NCI-H82 treated with DMSO at 0.1 percent for 48 hours (cell line): ENCODE data around the gene MARK2.
"Not testable (repeated sequence)": the region's sequence is repeated elsewhere in the genome, so short reads cannot be mapped to it uniquely, and the experiment has no call there.

ENCODE experiments used
- DNase-seq: peaks from one replicate; lab custom pipeline; 2025; ENCODE audit not compliant: unreplicated experiment; lab: John Stamatoyannopoulos, UW

Gene MARK2

DNA sequence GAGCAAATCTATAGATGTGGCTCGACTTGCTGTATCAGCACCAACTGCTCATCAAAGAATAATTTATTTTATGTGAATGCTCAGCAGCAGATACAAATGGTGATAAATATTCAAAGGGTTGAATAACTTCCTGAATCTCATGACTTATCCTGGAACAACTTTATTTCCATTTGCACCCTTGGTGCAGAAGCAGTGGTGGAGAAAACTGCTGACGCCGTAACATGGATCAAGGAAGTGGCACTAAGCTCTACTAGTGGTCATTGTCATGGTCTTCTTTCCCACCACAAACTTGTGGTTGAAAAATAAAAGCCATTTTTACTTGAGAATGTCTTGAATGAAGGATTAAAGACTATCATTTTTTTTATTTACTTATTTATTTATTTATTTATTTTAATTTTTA lies 14.6 kb downstream of the MARK2 start:
- no peak for DNase-seq

GRCh38 chr11:63854696-63855095 lies 15.8 kb downstream of the MARK2 start:
- no peak for DNase-seq

DNA sequence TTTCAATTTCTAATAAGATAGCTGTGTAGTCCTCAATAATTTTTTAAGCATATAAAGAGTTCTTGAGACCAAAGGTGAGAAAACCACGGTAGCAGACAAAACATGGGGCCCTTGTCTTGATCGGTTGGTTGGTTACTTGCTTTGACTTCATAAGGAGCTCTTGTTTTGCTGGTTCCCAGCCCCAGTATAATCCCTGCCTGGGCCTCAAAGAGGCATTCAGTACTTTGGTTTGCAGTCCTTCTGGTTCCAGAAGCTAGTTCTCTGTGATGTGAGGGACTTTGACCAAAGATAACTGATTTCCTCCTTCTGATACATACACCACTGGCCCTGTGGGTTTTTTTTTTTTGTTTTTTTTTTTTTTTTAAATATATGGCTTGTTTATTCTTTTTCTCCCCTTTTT lies 17.1 kb downstream of the MARK2 start:
- no peak for DNase-seq

GRCh38 chr11:63858628-63859550 lies 20.0 kb downstream of the MARK2 start:
- DNase-seq: no peak

DNA sequence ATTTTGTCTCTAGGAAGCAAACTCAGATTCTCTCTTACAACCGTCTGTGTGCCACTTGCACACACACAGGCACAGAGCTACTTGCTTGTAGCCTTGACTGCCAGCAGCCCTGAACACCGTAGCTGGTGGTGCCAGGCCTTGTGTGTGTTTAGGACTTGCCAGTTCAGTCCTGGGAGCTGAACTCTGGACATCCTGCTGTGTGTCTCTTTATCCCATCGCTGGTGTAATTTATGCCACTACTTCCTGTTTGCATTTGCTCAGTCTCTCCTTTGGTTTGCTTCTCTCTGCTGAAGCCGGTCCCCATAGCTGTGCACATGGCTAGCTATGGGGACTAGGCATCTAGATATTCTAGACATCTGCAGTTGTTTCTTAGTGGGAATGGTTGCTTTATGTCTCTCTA lies 24.0 kb downstream of the MARK2 start:
- no peak for DNase-seq

GRCh38 chr11:63863620-63864019 lies 24.7 kb downstream of the MARK2 start:
- not testable (repeated sequence) for DNase-seq

GRCh38 chr11:63866211-63866610 lies 27.3 kb downstream of the MARK2 start:
- no peak for DNase-seq

DNA sequence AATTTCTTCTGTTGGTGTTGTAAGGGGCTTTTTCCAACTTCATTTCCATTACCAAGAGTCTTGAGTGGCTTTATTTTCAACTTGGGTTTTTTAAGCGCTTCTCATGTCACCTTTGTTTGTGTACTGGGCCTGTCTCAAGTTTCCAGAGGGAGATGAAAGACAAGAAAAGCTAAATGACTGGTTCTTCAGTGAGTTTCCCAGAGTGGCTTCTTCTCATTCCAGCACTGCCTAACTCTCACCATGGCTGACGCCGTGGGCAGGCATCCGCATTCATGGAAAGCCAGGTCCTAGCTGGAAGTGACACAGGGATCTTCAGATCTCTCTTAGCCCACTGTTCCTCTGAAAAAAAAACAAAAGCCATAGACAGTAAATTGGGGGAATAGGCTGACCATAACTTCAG lies 28.6 kb downstream of the MARK2 start:
- DNase-seq: no peak

DNA sequence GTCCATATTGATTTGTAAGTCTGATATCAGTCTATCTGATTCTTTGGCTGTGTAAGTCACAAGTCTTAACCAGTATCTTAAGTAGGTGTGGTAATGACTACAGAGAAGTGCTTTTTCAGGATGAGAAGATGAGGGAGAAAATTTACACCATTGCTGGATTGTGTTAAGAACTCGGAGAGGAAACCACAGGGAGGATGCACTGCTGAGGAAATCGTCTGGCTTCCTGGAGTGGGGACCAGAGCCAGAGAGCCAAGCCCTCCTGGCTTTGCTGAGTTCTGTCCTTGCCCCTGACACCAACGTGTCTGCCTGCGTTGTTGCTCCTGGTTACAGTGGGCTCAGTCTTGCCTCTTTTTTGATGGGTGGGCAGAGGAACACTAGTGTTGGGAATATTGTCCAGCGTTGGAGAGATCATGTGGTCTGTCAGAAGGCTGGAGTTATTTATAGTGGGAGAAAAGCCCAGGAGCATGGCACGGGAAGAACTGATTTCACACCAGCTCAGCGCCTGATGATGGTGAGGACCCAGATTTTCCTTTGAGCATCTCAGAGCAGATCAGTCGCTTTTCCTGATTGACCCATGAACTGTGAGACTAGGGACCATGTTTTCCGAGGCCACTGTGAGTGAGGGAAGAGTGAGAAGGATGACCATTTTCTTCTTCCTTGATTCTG lies 29.6 kb downstream of the MARK2 start:
- no peak for DNase-seq

DNA sequence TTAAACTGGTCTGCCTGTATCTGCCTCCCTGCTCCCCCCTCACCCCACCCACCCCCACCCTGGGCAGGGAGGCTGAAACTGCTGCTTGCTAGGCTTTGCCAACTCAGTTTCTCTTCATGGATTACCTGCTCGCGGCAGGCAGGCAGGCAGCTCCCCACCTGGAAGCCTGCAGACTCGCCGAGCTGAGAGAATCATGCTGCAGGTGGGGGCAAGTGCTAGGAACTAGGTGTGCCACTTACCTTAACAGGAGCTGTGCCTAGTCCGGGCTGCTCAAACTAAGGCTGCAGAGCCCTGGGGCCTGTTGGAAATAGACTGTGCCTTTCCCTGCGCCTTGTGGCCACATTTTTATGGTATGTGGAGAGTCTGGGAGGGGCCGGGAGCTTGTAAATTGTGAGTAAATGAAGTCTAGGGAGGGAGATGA lies 30.3 kb downstream of the MARK2 start:
- no peak for DNase-seq

- DNase-seq: no peak
These were observed 30.8 kb downstream of the MARK2 start for GRCh38 chr11:63869683-63870082.

DNA sequence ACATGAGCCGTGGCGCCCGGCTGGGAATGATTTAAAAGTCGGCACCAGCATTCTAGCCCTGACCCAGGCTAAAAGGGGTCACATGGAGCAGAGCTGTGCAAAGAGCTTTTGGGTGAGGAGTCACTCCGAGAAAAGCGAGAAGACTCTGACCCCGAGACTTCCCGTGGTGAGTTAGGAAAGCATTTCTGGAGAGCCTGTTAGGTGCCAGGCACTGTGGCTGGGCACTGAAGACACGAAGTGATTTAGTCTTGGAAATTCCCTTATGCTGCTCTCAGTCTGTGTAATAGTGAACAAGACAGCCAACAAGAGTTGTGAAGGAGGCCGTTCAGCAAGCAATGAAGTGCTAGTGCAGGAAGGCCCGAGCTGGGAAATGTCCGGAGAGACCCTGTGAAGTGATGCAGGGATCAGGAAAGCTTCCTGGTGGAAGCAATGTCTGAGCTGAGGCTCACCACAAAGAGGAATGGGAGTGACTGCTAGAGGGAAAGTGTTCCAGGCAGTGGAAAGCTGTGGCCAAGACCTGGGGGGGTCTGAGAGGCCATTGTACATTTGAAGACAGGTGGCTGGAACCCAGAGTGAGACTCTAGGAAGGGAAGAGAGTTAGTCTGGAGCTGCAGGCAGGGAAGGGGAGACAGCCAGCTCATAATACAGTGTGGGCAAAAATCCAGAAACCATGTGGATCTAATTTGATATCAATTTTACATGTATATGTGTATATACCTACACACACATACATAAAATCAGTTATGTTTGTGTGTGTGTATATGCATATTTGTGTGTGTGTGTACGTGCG lies 31.6 kb downstream of the MARK2 start:
- no peak for DNase-seq

GRCh38 chr11:63871962-63872799 lies 33.3 kb downstream of the MARK2 start:
- DNase-seq: no peak

DNA sequence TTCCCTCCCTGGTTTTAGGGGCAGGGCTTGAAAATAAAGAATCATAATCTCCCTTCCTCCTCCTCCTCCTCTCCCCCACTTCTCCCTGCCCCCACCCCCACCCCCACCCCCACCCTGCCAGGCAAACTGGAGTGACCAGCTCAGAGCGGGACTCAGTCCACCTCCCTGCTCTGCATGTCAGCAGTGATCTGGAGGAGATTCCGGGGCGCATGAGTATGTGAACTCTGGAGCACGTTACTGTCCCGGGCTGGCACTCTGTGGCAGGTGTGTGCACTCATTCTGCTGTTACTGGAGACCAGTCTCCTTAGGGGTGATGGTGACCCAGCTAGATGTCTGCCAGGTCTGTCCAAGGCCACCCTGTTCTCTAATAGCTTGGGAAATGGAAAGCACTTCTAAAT lies 33.9 kb downstream of the MARK2 start:
- DNase-seq: no peak

DNA sequence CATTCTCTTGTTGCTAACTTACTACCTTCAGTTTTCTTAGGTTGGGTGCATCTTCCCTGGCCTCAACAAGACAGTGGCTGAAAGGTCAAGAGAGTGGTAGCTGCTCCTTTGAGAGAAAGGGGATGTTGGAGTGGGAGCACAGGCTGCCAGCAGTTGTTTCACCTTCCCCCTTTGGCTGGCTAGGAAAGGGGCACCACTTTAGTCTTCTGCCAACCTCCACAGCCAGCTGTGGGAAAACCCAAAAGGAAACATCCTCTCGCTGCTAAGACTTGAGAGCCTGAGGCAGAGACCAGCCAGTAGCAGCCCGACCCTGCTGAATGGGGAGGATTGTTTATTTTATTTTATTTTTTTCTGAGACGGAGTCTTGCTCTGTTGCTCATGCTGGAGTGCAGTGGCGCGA lies 34.4 kb downstream of the MARK2 start:
- no peak for DNase-seq

DNA sequence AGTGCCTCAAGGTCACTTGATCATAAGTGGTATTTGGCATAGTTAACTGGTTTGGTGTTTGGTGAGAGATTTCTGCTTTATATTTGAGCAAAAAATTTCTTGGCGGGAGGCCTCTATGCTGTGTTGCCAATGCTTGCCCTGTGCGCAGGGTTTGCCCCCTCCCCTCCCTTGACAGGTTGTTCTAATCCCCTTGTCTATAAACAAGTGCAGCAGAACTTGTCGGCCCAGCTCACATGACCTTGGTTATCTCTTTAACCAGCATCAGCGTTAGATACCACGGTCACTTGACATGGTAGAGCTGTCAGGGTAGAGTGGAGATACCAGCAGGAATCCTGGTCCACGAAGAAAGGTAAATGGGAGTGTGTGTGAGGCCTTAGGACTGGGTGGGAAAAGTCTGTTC lies 35.6 kb downstream of the MARK2 start:
- no peak for DNase-seq

- no peak for DNase-seq
These were observed 36.7 kb downstream of the MARK2 start for GRCh38 chr11:63875506-63876065.

- no peak for DNase-seq
These were observed 37.7 kb downstream of the MARK2 start for GRCh38 chr11:63876616-63877015.

GRCh38 chr11:63877658-63878241 lies 38.8 kb downstream of the MARK2 start:
- no peak for DNase-seq
